Stimulated activated CD4-positive, alpha-beta T cell treated with anti-CD3 and anti-CD28 coated beads, Interleukin-4, amount 100 ng/mL, for 24 hours (primary cell): ENCODE results near the gene XYLT2.
"Not testable (repeated sequence)": the region's sequence is repeated elsewhere in the genome, so short reads cannot be mapped to it uniquely, and the experiment has no call there.

Source experiments
- DNase-seq: peaks from one replicate; pipeline ENCODE4 v3.0.0-alpha.2; 2020

XYLT2 gene

DNA sequence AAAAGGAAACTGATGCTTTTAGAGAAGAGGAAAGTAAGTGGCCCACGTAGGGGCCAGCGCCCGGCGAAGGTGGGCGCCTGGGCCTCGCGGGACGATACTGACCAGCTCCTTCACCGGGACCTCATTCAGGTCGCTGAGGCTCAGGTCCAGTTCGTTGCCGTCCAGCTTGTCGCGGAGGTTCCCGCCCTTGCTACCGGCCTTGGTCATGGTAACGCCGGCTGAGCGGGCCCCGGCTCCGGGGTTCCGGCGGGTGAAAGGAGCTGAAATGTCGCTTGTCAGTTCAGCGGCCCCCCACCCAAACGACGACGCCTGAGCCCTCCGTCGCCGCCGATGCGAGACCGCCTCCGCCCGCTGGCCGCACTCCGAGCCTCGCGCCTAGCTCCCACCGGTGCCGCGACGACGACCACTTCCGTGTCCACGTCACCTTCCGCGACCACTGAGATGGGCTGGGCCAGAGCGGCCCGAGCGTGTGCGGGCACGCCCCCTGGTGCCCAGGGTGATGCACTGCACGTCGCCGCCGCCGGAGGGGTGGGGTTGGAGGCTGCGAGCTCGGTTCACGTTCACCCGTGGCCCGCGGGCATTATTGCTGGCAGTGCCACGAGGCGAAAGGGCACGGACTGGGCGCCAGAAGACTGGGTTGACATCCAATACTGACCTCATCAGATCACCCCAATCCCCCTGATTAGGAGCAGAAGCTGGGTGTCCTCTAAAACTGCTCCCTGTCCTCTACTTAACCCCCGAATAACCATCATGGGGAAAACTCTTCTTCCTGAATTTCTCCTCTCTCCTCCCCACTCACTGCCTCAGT is 51.4 kb downstream of the XYLT2 start, which contains the start of gene LRRC59:
Gene LRRC59, minus strand, starts transcription at position 413 of the 808 bp plus-strand sequence. Its CDS starts 206 bp downstream, at position 207.
- DNase-seq, result peak; percentile 92

DNA sequence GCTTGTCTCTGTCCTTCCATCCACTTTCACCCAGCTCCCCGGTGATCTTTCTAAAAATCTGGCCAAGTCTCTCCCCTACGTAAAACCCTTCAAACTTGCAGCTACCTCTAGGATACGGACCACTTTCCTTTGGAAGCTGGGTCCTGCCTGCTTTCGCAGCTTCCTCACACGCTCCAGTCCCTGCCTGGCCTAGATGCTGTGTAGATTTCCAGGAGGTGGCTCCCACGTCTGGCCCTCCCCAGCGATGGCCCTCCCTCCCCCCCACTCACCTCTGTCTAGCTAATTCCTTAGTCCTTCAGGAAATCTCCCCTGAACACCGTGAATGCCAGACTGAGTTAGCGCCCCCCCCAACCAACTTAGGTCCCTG is 52.0 kb downstream of the XYLT2 start:
- no peak for DNase-seq

DNA sequence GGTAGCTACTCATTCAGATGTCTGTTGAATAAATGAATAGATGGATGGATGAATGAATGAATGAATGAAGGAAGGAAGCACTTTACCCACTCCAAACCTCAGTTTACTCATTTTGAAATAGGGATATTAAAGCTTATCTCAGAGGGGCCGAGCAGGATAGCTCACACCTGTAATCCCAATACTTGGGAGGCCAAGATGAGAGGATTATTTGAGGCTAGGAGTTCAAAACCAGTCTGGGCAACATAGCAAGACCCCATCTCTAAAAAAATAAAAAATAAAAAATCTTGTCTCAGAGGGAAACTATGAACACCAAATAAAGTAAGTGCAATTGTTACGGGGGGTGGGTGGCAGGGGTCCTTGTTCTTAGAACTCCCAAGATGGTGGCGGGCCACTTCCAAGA is 52.7 kb downstream of the XYLT2 start:
- DNase-seq, result not testable (repeated sequence)

DNA sequence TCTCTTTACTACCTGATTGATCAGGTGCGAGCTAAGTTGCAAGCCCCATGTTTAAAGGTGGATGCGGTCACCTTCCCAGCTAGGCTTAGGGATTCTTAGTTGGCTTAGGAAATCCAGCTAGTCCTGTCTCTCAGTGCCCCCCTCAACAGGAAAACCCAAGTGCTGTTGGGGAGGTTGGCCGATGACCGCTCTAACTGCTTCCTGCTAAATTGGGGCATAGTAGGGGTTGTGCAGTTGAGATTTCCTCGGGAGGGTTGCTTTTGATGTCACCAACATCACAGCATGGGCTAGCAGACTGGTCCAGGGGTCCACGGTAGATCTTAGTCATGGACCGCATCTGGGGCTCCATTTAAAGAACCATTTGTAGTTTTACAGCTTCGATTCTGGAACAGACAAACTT is 53.7 kb downstream of the XYLT2 start:
- DNase-seq, result not testable (repeated sequence)

DNA sequence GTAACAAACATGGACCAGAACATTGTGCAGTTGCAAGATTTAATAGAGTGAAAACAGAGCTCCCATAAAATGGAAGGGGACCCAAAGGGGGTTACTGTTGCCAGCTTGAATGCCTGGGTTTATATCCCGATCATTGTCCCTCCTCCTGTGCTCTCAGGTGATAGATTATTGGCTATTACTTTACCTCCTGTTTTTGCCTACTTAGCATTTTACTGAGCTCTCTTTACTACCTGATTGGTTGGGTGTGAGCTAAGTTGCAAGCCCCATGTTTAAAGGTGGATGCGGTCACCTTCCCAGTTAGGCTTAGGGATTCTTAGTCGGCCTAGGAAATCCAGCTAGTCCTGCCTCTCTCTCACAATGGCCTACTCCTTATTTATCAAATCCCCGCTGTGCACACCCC is 59.4 kb downstream of the XYLT2 start:
- DNase-seq, result not testable (repeated sequence)

DNA sequence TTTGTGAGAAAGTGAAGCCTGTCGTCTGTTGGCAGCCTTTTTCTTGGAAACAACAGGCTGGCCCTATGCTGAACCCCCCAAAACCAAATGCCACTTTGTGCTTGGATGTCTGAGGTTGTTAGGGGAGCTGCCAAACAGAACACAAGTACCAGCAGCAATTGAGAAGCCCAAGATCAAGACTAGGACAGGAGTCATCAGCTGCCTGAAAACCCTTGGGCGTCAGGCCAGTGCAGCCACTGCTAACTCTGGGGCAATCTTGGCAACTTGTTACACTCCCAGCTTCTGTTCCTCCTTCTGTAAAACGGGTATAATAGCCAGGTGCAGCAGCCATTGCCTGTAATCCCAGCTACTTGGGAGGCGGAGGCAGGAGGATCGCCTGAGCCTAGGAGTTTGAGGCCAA is 60.7 kb downstream of the XYLT2 start:
- DNase-seq, result no peak

DNA sequence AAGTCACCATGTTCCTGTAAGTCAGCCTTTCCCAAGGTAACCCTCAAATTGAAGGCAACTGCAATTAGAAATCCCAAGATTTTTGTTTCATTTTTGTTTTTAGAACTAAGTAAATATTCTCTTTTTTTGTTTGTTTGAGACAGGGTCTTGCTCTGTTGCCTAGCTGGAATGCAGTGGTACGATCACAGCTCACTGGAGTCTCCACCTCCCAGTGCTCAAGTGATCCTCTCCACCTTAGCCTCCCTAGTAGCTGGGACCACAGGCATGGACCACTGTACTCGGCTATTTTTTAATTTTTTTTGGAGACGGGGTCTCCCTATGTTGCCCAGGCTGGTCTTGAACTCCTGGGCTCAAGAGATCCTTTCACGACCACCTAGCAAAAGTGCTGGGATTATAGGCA is 62.0 kb downstream of the XYLT2 start:
- no peak for DNase-seq
